GM23338 (cell line): ENCODE results near the gene LMO7. TPM values are rescaled to one million over a fixed set of nuclear protein-coding genes. Genes with fewer than 3 reads are reported as not detected.

ENCODE experiments used
- ATAC-seq: fragments of 200-7000 bp; cut with Tn5 transposase; 3 replicates; pipeline ENCODE4 v1.9.1; 2020
- DNase-seq: peaks from one replicate; pipeline ENCODE4 v3.0.0-alpha.2; 2015; ENCODE audit warnings: low spot score
- H2AFZ ChIP-seq: fragments of 200-600 bp; sonication (generic); 2 replicates; pipeline ENCODE4 v1.8.0; 2016; ENCODE audit warnings: antibody characterized with exemption, mild to moderate bottlenecking, moderate library complexity
- H3F3A ChIP-seq: fragments of 200-600 bp; sonication (generic); replicated peaks from 2 replicates; pipeline ENCODE4 v1.8.0; 2017; ENCODE audit warnings: antibody characterized with exemption, mixed run types, low read depth
- H3K27ac ChIP-seq: fragments of 200-600 bp; sonication (generic); 2 replicates; pipeline ENCODE4 v1.6.1; 2016; ENCODE audit warnings: low read depth
- H3K27me3 ChIP-seq: fragments of 200-600 bp; sonication (generic); 2 replicates; pipeline ENCODE4 v1.8.0; 2016; ENCODE audit warnings: mild to moderate bottlenecking, mixed run types, moderate library complexity; ENCODE audit not compliant: insufficient read depth
- H3K36me3 ChIP-seq: fragments of 200-600 bp; sonication (generic); 2 replicates; pipeline ENCODE4 v1.8.0; 2016; ENCODE audit warnings: mild to moderate bottlenecking; ENCODE audit not compliant: insufficient read depth
- H3K4me1 ChIP-seq: fragments of 200-600 bp; sonication (generic); 2 replicates; pipeline ENCODE4 v1.8.0; 2016; ENCODE audit warnings: mild to moderate bottlenecking, moderate library complexity; ENCODE audit not compliant: insufficient read depth
- H3K4me2 ChIP-seq: fragments of 200-600 bp; sonication (generic); 2 replicates; pipeline ENCODE4 v1.7.1; 2017; ENCODE audit warnings: mixed run types
- H3K4me3 ChIP-seq: fragments of 200-600 bp; sonication (generic); 2 replicates; pipeline ENCODE4 v1.6.1; 2016; ENCODE audit warnings: mixed run types
- H3K79me2 ChIP-seq: fragments of 200-600 bp; sonication (generic); replicated peaks from 2 replicates; pipeline ENCODE4 v1.8.0; 2017; ENCODE audit warnings: mild to moderate bottlenecking; ENCODE audit not compliant: insufficient read depth
- H3K9me2 ChIP-seq: fragments of 200-600 bp; sonication (generic); 2 replicates; pipeline ENCODE4 v1.8.0; 2017; ENCODE audit not compliant: insufficient read depth
- H4K20me1 ChIP-seq: fragments of 200-600 bp; sonication (generic); replicated peaks from 2 replicates; pipeline ENCODE4 v1.8.0; 2017; ENCODE audit warnings: mild to moderate bottlenecking; ENCODE audit not compliant: insufficient read depth
- H3K27ac Mint-ChIP-seq: 2 replicates; pipeline ENCODE4 v1.8.0; 2020; ENCODE audit warnings: inconsistent platforms, mild to moderate bottlenecking, moderate library complexity, mixed read lengths
- H3K27me3 Mint-ChIP-seq: 3 replicates; pipeline ENCODE4 v1.8.0; 2022; ENCODE audit warnings: low read depth, mild to moderate bottlenecking, moderate library complexity, mixed read lengths, inconsistent platforms; ENCODE audit not compliant: insufficient read depth, poor library complexity
- H3K36me3 Mint-ChIP-seq: 3 replicates; pipeline ENCODE4 v1.8.0; 2021; ENCODE audit warnings: low read depth, mild to moderate bottlenecking, inconsistent platforms, moderate library complexity, mixed read lengths
- H3K4me1 Mint-ChIP-seq: 3 replicates; pipeline ENCODE4 v1.8.0; 2020; ENCODE audit warnings: mild to moderate bottlenecking, inconsistent platforms, mixed read lengths
- H3K4me3 Mint-ChIP-seq: 3 replicates; pipeline ENCODE4 v1.8.0; 2021; ENCODE audit warnings: moderate library complexity, mild to moderate bottlenecking, inconsistent platforms, mixed read lengths
- H3K9me3 Mint-ChIP-seq: 3 replicates; pipeline ENCODE4 v1.8.0; 2020; ENCODE audit warnings: moderate library complexity, mild to moderate bottlenecking, inconsistent platforms, mixed read lengths
- CREB1 ChIP-seq: fragments of 250-450 bp; sonication (Bioruptor Pico); IDR thresholded peaks from 2 replicates; pipeline ENCODE4 v1.5.0; 2020; ENCODE audit warnings: low read depth, mild to moderate bottlenecking, moderate library complexity
- CTCF ChIP-seq, 2 experiments: fragments of 200-600 bp in 1 of 2; sonication (generic) in 1 of 2; conservative IDR thresholded peaks; 2 replicates each; pipeline versions ENCODE4 v1.5.1 to v1.6.1; 2016 to 2017; ENCODE audit warnings: antibody characterized with exemption in 2 of 2, low read depth in 2 of 2, mild to moderate bottlenecking in 2 of 2, moderate library complexity in 1 of 2
- EZH2 ChIP-seq: fragments of 200-600 bp; sonication (generic); IDR thresholded peaks from one replicate; pipeline ENCODE4 v1.8.0; 2017; ENCODE audit warnings: antibody characterized with exemption, mild to moderate bottlenecking, low read depth; ENCODE audit not compliant: unreplicated experiment
- EZH2phosphoT487 ChIP-seq: fragments of 200-600 bp; sonication (generic); IDR thresholded peaks from one replicate; pipeline ENCODE4 v1.8.1; 2018; ENCODE audit warnings: antibody characterized with exemption; ENCODE audit not compliant: unreplicated experiment
- JUNB ChIP-seq: IDR thresholded peaks from one replicate; pipeline ENCODE4 v1.6.1; 2016; ENCODE audit warnings: antibody characterized with exemption; ENCODE audit not compliant: unreplicated experiment
- NANOG ChIP-seq: IDR thresholded peaks from 2 replicates; pipeline ENCODE4 v1.6.1; 2016; ENCODE audit warnings: antibody characterized with exemption, borderline replicate concordance
- POLR2AphosphoS5 ChIP-seq: IDR thresholded peaks from 2 replicates; pipeline ENCODE4 v1.6.1; 2016; ENCODE audit warnings: antibody characterized with exemption, low read depth
- STAT1 ChIP-seq: IDR thresholded peaks from one replicate; pipeline ENCODE4 v1.6.1; 2016; ENCODE audit warnings: antibody characterized with exemption; ENCODE audit not compliant: unreplicated experiment
- ZNF114 ChIP-seq: fragments of 250-450 bp; sonication (Bioruptor Pico); IDR thresholded peaks from 2 replicates; pipeline ENCODE4 v1.5.0; 2020; ENCODE audit warnings: mild to moderate bottlenecking, moderate library complexity
- polyA plus RNA-seq: library from polyadenylated mRNA; unstranded; fragments of >200 nt; fragmentation: Nextera tagmentation; extraction: Ambion mirVana; gene quantifications from 2 replicates; pipeline ENCODE4 v1.2.1, GENCODE V29; 2016
- total RNA-seq: library from RNA; depleted of rRNA; stranded (reverse); fragments of >200 nt; shearing (Covaris generic); gene quantifications from 2 replicates; pipeline ENCODE4 v1.2.3, GENCODE V29; 2014
- TF ChIP-seq, protein P1 (sequence below): IDR thresholded peaks from one replicate; pipeline ENCODE4 v1.6.1; 2018; ENCODE audit warnings: antibody characterized with exemption; ENCODE audit not compliant: unreplicated experiment
- TF ChIP-seq, protein P2 (sequence below): fragments of 250-450 bp; sonication (Bioruptor Pico); IDR thresholded peaks from 2 replicates; pipeline ENCODE4 v1.5.0; 2020; ENCODE audit warnings: mild to moderate bottlenecking, moderate library complexity

Gene LMO7
- total and polyA plus RNA-seq, 2 experiments from 2014 or later = 22.3 to 26.9 TPM

DNA sequence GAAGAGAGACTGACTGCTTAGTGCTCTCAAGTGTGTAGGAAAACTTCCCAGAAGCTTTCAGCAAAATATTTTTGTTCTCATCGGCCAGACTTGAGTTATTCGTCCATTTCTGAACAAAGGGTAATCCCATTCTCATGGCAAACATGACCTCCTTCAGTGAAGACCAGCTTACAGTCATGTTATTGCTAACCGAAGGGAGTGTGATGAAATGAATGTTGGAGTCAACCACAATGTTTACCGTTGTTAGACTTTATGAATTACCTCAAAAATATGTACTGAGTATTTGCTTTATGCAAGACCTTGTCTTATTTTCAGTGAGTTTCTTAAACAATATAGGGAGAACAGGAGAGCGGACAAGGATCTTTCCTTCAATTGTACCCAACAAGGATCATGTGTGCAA is 228.6 kb downstream of the LMO7 start (continued):
- TF ChIP-seq EZH2phosphoT487 = no peak
- no peak for TF ChIP-seq STAT1
- TF ChIP-seq CTCF (conservative IDR thresholded peaks at IDR 0.05; ENCODE audit: low read depth in 2 of 2) = no peak
- TF ChIP-seq JUNB = no peak
- no peak for TF ChIP-seq EZH2
- no peak for TF ChIP-seq NANOG

DNA sequence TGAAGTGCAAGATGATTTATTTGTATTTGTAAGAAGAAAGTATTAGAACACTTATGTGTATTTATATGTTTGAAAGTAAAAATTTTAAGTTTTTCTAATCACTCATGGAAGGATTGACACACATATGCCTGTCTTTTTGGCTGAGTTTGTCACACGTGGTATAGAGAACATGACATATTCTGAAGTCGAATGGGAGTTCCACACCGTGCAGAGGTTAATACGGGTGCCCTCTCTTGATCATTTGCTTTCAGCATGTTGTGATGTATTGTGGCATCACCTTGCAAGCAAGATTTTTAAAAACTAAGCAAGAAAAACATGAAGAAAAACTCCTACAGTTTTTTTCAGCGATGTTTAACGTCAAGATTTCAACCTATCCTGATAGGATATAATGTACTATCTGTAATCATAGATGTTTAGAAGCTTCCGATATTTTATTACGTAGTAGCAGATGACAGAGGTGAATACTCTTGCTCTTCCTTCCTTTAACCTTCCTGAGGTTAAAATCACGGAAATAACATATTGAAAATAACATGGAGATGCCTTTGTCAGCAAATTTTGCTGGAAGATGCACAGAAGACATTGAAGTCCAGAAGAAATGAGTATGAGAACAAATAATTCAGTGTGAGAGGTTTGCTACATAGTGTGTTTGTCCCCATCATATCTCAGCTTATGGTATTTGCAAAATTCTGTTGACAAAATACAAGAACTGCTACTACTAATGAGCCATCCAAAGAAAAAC is 231.4 kb downstream of the LMO7 start:
- H3K79me2 ChIP-seq = no peaks in the 10 kb centered on the region
- no peak overlapping the region for H2AFZ ChIP-seq
- H3K36me3 ChIP-seq = no peaks in the 10 kb centered on the region
- peaks cover 15% of the 10 kb centered on the region for H3K4me1 Mint-ChIP-seq
- H3K27me3 ChIP-seq = no peaks in the 10 kb centered on the region
- H3K4me2 ChIP-seq = no peak overlapping the region
- H3K4me3 Mint-ChIP-seq = no peak overlapping the region
- H3K27ac Mint-ChIP-seq = no peak overlapping the region
- H3K27ac ChIP-seq = no peak overlapping the region
- H3K9me2 ChIP-seq = no peaks in the 10 kb centered on the region; the same call in none of the 2 replicates
- no peaks in the 10 kb centered on the region; the same call in 2 of the 3 replicates for H3K9me3 Mint-ChIP-seq
- H3K4me3 ChIP-seq = no peak overlapping the region
- H3K36me3 Mint-ChIP-seq = no peaks in the 10 kb centered on the region
- no peaks in the 10 kb centered on the region for H4K20me1 ChIP-seq
- peaks cover 17% of the 10 kb centered on the region for H3K4me1 ChIP-seq
- H3F3A ChIP-seq = no peaks in the 10 kb centered on the region
- ATAC-seq = no peak
- no peak for DNase-seq
- H3K27me3 Mint-ChIP-seq = no peaks in the 10 kb centered on the region
- TF ChIP-seq ZNF114 (no peak), POLR2AphosphoS5 (no peak), NANOG (no peak), CTCF (conservative IDR thresholded peaks at IDR 0.05; ENCODE audit: low read depth in 2 of 2) (no peak), EZH2phosphoT487 (no peak), CREB1 (CRISPR knock-in tag) (no peak)
- TF ChIP-seq, protein P1, sequence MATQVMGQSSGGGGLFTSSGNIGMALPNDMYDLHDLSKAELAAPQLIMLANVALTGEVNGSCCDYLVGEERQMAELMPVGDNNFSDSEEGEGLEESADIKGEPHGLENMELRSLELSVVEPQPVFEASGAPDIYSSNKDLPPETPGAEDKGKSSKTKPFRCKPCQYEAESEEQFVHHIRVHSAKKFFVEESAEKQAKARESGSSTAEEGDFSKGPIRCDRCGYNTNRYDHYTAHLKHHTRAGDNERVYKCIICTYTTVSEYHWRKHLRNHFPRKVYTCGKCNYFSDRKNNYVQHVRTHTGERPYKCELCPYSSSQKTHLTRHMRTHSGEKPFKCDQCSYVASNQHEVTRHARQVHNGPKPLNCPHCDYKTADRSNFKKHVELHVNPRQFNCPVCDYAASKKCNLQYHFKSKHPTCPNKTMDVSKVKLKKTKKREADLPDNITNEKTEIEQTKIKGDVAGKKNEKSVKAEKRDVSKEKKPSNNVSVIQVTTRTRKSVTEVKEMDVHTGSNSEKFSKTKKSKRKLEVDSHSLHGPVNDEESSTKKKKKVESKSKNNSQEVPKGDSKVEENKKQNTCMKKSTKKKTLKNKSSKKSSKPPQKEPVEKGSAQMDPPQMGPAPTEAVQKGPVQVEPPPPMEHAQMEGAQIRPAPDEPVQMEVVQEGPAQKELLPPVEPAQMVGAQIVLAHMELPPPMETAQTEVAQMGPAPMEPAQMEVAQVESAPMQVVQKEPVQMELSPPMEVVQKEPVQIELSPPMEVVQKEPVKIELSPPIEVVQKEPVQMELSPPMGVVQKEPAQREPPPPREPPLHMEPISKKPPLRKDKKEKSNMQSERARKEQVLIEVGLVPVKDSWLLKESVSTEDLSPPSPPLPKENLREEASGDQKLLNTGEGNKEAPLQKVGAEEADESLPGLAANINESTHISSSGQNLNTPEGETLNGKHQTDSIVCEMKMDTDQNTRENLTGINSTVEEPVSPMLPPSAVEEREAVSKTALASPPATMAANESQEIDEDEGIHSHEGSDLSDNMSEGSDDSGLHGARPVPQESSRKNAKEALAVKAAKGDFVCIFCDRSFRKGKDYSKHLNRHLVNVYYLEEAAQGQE = no peak
- TF ChIP-seq, protein P2, sequence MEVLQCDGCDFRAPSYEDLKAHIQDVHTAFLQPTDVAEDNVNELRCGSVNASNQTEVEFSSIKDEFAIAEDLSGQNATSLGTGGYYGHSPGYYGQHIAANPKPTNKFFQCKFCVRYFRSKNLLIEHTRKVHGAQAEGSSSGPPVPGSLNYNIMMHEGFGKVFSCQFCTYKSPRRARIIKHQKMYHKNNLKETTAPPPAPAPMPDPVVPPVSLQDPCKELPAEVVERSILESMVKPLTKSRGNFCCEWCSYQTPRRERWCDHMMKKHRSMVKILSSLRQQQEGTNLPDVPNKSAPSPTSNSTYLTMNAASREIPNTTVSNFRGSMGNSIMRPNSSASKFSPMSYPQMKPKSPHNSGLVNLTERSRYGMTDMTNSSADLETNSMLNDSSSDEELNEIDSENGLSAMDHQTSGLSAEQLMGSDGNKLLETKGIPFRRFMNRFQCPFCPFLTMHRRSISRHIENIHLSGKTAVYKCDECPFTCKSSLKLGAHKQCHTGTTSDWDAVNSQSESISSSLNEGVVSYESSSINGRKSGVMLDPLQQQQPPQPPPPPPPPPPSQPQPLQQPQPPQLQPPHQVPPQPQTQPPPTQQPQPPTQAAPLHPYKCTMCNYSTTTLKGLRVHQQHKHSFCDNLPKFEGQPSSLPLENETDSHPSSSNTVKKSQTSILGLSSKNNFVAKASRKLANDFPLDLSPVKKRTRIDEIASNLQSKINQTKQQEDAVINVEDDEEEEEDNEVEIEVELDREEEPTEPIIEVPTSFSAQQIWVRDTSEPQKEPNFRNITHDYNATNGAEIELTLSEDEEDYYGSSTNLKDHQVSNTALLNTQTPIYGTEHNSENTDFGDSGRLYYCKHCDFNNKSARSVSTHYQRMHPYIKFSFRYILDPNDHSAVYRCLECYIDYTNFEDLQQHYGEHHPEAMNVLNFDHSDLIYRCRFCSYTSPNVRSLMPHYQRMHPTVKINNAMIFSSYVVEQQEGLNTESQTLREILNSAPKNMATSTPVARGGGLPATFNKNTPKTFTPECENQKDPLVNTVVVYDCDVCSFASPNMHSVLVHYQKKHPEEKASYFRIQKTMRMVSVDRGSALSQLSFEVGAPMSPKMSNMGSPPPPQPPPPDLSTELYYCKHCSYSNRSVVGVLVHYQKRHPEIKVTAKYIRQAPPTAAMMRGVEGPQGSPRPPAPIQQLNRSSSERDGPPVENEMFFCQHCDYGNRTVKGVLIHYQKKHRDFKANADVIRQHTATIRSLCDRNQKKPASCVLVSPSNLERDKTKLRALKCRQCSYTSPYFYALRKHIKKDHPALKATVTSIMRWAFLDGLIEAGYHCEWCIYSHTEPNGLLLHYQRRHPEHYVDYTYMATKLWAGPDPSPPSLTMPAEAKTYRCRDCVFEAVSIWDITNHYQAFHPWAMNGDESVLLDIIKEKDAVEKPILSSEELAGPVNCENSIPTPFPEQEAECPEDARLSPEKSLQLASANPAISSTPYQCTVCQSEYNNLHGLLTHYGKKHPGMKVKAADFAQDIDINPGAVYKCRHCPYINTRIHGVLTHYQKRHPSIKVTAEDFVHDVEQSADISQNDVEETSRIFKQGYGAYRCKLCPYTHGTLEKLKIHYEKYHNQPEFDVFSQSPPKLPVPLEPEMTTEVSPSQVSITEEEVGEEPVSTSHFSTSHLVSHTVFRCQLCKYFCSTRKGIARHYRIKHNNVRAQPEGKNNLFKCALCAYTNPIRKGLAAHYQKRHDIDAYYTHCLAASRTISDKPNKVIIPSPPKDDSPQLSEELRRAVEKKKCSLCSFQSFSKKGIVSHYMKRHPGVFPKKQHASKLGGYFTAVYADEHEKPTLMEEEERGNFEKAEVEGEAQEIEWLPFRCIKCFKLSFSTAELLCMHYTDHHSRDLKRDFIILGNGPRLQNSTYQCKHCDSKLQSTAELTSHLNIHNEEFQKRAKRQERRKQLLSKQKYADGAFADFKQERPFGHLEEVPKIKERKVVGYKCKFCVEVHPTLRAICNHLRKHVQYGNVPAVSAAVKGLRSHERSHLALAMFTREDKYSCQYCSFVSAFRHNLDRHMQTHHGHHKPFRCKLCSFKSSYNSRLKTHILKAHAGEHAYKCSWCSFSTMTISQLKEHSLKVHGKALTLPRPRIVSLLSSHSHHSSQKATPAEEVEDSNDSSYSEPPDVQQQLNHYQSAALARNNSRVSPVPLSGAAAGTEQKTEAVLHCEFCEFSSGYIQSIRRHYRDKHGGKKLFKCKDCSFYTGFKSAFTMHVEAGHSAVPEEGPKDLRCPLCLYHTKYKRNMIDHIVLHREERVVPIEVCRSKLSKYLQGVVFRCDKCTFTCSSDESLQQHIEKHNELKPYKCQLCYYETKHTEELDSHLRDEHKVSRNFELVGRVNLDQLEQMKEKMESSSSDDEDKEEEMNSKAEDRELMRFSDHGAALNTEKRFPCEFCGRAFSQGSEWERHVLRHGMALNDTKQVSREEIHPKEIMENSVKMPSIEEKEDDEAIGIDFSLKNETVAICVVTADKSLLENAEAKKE (CRISPR knock-in tag) = no peak
